ENCODE data around the gene TP73. TPM values are rescaled to one million over a fixed set of nuclear protein-coding genes. Genes with fewer than 3 reads are reported as not detected.

The TP73 gene
- total RNA-seq, 2 experiments from 2014 or later = not detected

DNA sequence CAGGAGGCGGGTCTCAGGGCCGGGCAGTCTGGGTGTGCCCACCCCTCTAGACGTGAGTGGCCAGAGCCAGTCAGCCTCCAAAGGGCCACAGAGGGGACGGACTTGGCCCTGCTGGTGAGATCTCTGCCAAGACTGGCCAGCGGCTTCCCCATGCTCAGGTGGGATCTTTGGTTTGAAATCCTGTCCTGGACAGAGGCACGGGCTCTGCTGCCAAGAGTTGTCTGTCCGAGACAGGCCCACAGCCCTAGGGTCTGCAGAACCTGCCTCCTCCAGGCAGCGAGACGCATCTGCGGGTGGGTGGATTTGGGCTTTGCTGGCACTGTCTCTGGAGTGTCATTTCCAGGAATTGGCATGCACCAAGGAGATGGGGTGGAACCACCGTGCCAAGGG lies 55.6 kb downstream of the TP73 start:
- DNase-seq = no peak
- Mint-ChIP-seq H3K36me3 (ENCODE audit: low read depth) (no peaks in the 10 kb centered on the region), H3K27me3 (peaks cover 20% of the 10 kb centered on the region), H3K4me3 (no peak overlapping the region), H3K9me3 (no peaks in the 10 kb centered on the region), H3K27ac (no peak overlapping the region), H3K4me1 (ENCODE audit: low read depth) (peaks cover 6% of the 10 kb centered on the region)
- intact Hi-C loops (cut with DNase I, micrococcal nuclease) = no loop called here
- H3K4me3 ChIP-seq (ENCODE audit: low read length) = no peak overlapping the region
- ATAC-seq (ENCODE audit: poor library complexity) = no peak
- H3K9me3 ChIP-seq (ENCODE audit: control insufficient read depth in 1 of 2, insufficient read depth in 1 of 2, low read length in 2 of 2) = no peaks in the 10 kb centered on the region
- ChIA-PET CTCF (no interaction called here), POLR2A (no interaction called here)
- peaks cover 12% of the 10 kb centered on the region for H3K4me1 ChIP-seq (ENCODE audit: insufficient read depth, low read length)
- H3K27ac ChIP-seq (ENCODE audit: low read depth in 1 of 2, low read length in 2 of 2) = no peak overlapping the region
- H3K36me3 ChIP-seq (ENCODE audit: insufficient read depth, low read length) = no peaks in the 10 kb centered on the region
- H3K27me3 ChIP-seq (ENCODE audit: control insufficient read depth in 1 of 2, insufficient read depth in 2 of 2, low read length in 2 of 2) = peaks cover 10 to 25% of the 10 kb centered on the region in 2 experiments
- TF ChIP-seq, protein P1, sequence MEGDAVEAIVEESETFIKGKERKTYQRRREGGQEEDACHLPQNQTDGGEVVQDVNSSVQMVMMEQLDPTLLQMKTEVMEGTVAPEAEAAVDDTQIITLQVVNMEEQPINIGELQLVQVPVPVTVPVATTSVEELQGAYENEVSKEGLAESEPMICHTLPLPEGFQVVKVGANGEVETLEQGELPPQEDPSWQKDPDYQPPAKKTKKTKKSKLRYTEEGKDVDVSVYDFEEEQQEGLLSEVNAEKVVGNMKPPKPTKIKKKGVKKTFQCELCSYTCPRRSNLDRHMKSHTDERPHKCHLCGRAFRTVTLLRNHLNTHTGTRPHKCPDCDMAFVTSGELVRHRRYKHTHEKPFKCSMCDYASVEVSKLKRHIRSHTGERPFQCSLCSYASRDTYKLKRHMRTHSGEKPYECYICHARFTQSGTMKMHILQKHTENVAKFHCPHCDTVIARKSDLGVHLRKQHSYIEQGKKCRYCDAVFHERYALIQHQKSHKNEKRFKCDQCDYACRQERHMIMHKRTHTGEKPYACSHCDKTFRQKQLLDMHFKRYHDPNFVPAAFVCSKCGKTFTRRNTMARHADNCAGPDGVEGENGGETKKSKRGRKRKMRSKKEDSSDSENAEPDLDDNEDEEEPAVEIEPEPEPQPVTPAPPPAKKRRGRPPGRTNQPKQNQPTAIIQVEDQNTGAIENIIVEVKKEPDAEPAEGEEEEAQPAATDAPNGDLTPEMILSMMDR (IDR thresholded peaks at IDR 0.05) = no peak

DNA sequence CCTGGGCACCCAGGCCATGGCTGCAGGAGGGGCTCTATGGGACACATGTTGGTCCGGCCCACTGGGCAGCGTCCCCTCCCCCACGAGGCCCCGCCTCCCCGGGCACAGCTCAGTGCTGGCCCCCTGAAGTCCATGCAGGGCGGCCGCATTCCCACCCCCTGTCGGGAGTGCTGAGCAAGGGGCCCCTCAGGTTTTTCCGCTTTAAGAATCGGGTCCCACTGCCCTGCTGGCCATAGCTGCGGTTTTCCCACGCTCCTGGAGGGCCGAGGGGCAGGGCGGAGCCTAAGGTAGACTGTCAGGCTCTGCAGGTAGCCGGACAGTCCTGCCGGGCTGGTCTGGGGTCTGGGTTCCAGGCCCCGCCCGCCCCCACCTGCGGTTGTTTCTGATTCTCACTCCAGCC lies 56.5 kb downstream of the TP73 start:
- intact Hi-C loops (cut with DNase I, micrococcal nuclease) = no loop called here
- TF ChIP-seq, protein P1 (IDR thresholded peaks at IDR 0.05) = no peak

DNA sequence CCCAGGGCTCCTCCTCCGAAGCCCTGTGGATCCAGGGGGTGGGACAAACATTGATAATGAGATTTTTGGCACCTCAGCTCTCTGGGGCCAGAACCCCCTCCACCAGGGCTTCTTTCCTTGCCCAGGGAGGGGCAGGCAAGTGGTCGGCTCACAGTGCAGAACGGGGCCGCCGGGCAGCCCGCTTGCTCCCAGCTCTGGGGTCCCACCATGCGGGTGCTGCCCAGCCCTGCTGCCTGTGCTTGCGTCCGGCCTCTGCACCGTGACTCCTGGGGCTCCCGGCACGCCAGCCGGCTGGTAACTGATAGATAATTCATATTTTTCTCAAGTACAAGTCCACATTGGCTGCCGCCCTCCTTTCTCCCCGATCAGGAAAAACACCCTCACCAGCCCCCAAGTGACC lies 57.9 kb downstream of the TP73 start:
- Mint-ChIP-seq H3K9me3 (no peaks in the 10 kb centered on the region), H3K27me3 (peaks cover 16% of the 10 kb centered on the region), H3K27ac (no peak overlapping the region), H3K4me1 (ENCODE audit: low read depth) (no peaks in the 10 kb centered on the region), H3K36me3 (ENCODE audit: low read depth) (no peaks in the 10 kb centered on the region), H3K4me3 (no peak overlapping the region)
- ATAC-seq (ENCODE audit: poor library complexity) = no peak
- Histone ChIP-seq H3K4me1 (ENCODE audit: insufficient read depth, low read length) (no peaks in the 10 kb centered on the region), H3K27ac (ENCODE audit: low read depth in 1 of 2, low read length in 2 of 2) (no peak overlapping the region), H3K27me3 (ENCODE audit: control insufficient read depth in 1 of 2, insufficient read depth in 2 of 2, low read length in 2 of 2) (peaks cover 10 to 25% of the 10 kb centered on the region in 2 experiments), H3K4me3 (ENCODE audit: low read length) (no peak overlapping the region), H3K36me3 (ENCODE audit: insufficient read depth, low read length) (no peaks in the 10 kb centered on the region), H3K9me3 (ENCODE audit: control insufficient read depth in 1 of 2, insufficient read depth in 1 of 2, low read length in 2 of 2) (no peaks in the 10 kb centered on the region)
- TF ChIP-seq, protein P1 (IDR thresholded peaks at IDR 0.05) = no peak
- intact Hi-C loops (cut with DNase I, micrococcal nuclease) = no loop called here
- ChIA-PET CTCF (no interaction called here), POLR2A (no interaction called here)
- no peak for DNase-seq

More for the DNA sequence above, 56.5 kb downstream of the TP73 start:
- H3K9me3 ChIP-seq (ENCODE audit: control insufficient read depth in 1 of 2, insufficient read depth in 1 of 2, low read length in 2 of 2) = no peaks in the 10 kb centered on the region
- H3K4me3 ChIP-seq (ENCODE audit: low read length) = no peak overlapping the region
- Mint-ChIP-seq H3K4me3 (no peak overlapping the region), H3K4me1 (ENCODE audit: low read depth) (peaks cover 6% of the 10 kb centered on the region), H3K27me3 (peaks cover 20% of the 10 kb centered on the region), H3K9me3 (no peaks in the 10 kb centered on the region), H3K36me3 (ENCODE audit: low read depth) (no peaks in the 10 kb centered on the region), H3K27ac (no peak overlapping the region)
- H3K36me3 ChIP-seq (ENCODE audit: insufficient read depth, low read length) = no peaks in the 10 kb centered on the region
- DNase-seq (no peak), ATAC-seq (ENCODE audit: poor library complexity) (no peak)
- POLR2A ChIA-PET = no interaction called here
- H3K4me1 ChIP-seq (ENCODE audit: insufficient read depth, low read length) = peaks cover 9% of the 10 kb centered on the region
- no peak overlapping the region for H3K27ac ChIP-seq (ENCODE audit: low read depth in 1 of 2, low read length in 2 of 2)
- H3K27me3 ChIP-seq (ENCODE audit: control insufficient read depth in 1 of 2, insufficient read depth in 2 of 2, low read length in 2 of 2) = peaks cover 10 to 25% of the 10 kb centered on the region in 2 experiments
- CTCF ChIA-PET = no interaction called here
